Measurements from ENCODE around the gene GID4. TPM values are rescaled to one million over a fixed set of nuclear protein-coding genes. Genes with fewer than 3 reads are reported as not detected.
"Not testable (repeated sequence)": the region's sequence is repeated elsewhere in the genome, so short reads cannot be mapped to it uniquely, and the experiment has no call there.

GID4 gene
- total RNA-seq, 1 donor from 2014 or later: 12.2 TPM

- no peak overlapping the region for H3K4me3 Mint-ChIP-seq
- H3K27ac Mint-ChIP-seq (ENCODE audit: unreplicated experiment): peak overlapping the region; percentile 65
- H3K36me3 Mint-ChIP-seq (ENCODE audit: low read depth): no peaks in the 10 kb centered on the region
- H3K4me1 Mint-ChIP-seq: peaks cover 9% of the 10 kb centered on the region
- no peaks in the 10 kb centered on the region for H3K9me3 Mint-ChIP-seq
- TF ChIP-seq CTCF (conservative IDR thresholded peaks at IDR 0.05): peak; percentile 48
- no peaks in the 10 kb centered on the region for H3K27me3 Mint-ChIP-seq (ENCODE audit: low read depth)
- peak; percentile 26 for DNase-seq (ENCODE audit: low read depth, low spot score)
Measured at GRCh38 chr17:17994271-17995069, 44.7 kb upstream of the GID4 start.

GRCh38 chr17:17995887-17996286 is 43.3 kb upstream of the GID4 start:
- not testable (repeated sequence) for DNase-seq (ENCODE audit: low read depth, low spot score); H3K36me3 Mint-ChIP-seq (ENCODE audit: low read depth); H3K27ac Mint-ChIP-seq (ENCODE audit: unreplicated experiment); H3K4me3 Mint-ChIP-seq; H3K4me1 Mint-ChIP-seq; H3K9me3 Mint-ChIP-seq; H3K27me3 Mint-ChIP-seq (ENCODE audit: low read depth)

GRCh38 chr17:17998934-17999333 is 40.3 kb upstream of the GID4 start:
- DNase-seq (ENCODE audit: low read depth, low spot score): no peak
- no peaks in the 10 kb centered on the region for H3K27me3 Mint-ChIP-seq (ENCODE audit: low read depth)
- no peak overlapping the region for H3K27ac Mint-ChIP-seq (ENCODE audit: unreplicated experiment)
- no peak overlapping the region for H3K4me3 Mint-ChIP-seq
- no peaks in the 10 kb centered on the region for H3K9me3 Mint-ChIP-seq
- no peaks in the 10 kb centered on the region for H3K36me3 Mint-ChIP-seq (ENCODE audit: low read depth)
- peaks cover 9% of the 10 kb centered on the region for H3K4me1 Mint-ChIP-seq
- no peak for TF ChIP-seq CTCF (conservative IDR thresholded peaks at IDR 0.05)

- Mint-ChIP-seq H3K27ac (ENCODE audit: unreplicated experiment) (no peak overlapping the region), H3K36me3 (ENCODE audit: low read depth) (no peaks in the 10 kb centered on the region), H3K4me3 (no peak overlapping the region), H3K27me3 (ENCODE audit: low read depth) (no peaks in the 10 kb centered on the region), H3K9me3 (no peaks in the 10 kb centered on the region), H3K4me1 (peaks cover 8% of the 10 kb centered on the region)
- TF ChIP-seq CTCF (conservative IDR thresholded peaks at IDR 0.05): no peak
- no peak for DNase-seq (ENCODE audit: low read depth, low spot score)
Measured at GRCh38 chr17:17999364-18000029, 39.7 kb upstream of the GID4 start.

GRCh38 chr17:18000030-18000408 is 39.2 kb upstream of the GID4 start:
- peaks cover 3% of the 10 kb centered on the region for H3K4me1 Mint-ChIP-seq
- no peaks in the 10 kb centered on the region for H3K36me3 Mint-ChIP-seq (ENCODE audit: low read depth)
- no peaks in the 10 kb centered on the region for H3K9me3 Mint-ChIP-seq
- H3K27me3 Mint-ChIP-seq (ENCODE audit: low read depth): no peaks in the 10 kb centered on the region
- no peak overlapping the region for H3K4me3 Mint-ChIP-seq
- no peak for DNase-seq (ENCODE audit: low read depth, low spot score)
- TF ChIP-seq CTCF (conservative IDR thresholded peaks at IDR 0.05): no peak
- H3K27ac Mint-ChIP-seq (ENCODE audit: unreplicated experiment): no peak overlapping the region

- Mint-ChIP-seq H3K36me3 (ENCODE audit: low read depth) (no peaks in the 10 kb centered on the region), H3K27ac (ENCODE audit: unreplicated experiment) (no peak overlapping the region), H3K4me3 (no peak overlapping the region), H3K27me3 (ENCODE audit: low read depth) (no peaks in the 10 kb centered on the region), H3K4me1 (peaks cover 5% of the 10 kb centered on the region), H3K9me3 (no peaks in the 10 kb centered on the region)
- DNase-seq (ENCODE audit: low read depth, low spot score): no peak
- no peak for TF ChIP-seq CTCF (conservative IDR thresholded peaks at IDR 0.05)
Measured at GRCh38 chr17:18002171-18002570, 37.0 kb upstream of the GID4 start.
